ENCODE measurements around the gene UTS2B.

DNA sequence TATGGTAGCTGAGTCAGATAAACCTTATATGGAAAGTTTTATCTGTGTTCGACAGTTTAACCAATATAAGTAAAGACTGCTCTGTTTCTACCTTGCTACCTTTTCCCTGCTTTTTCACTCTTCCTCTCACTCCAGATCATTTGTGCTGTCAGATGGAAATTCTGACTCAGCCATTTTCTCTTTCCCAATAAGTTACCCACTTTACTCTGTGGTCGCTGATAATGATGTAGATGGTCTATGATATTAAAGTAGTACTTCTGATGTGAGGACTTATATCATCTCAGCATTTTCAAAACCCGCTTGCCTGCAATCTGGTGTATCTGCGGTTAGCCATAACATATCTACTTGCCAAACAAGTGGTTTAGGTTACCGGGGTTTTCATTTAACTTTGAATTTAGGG is 15.0 kb upstream of the UTS2B start:
- TF ChIP-seq ZNF274 (IDR thresholded peaks at IDR 0.05; ENCODE audit: low read depth, low read length) (no peak), SUZ12 (IDR thresholded peaks at IDR 0.05; ENCODE audit: extremely low read depth, insufficient read depth, insufficient read length) (no peak), YY1 (IDR thresholded peaks at IDR 0.05; ENCODE audit: insufficient read depth, insufficient read length) (no peak)

All from NT2/D1 (cell line).